HepG2 (cell line): ENCODE results near the gene RHBDF2. TPM values are rescaled to one million over a fixed set of nuclear protein-coding genes. Genes with fewer than 3 reads are reported as not detected.

ENCODE experiments used
- ARNT ChIP-seq: fragments of 450-650 bp; IDR thresholded peaks from 2 replicates; pipeline ENCODE4 v1.6.1; 2017
- CREB1 ChIP-seq, 2 experiments: fragments of 450-650 bp in 1 of 2; IDR thresholded peaks; 2 replicates each; pipeline ENCODE4 v1.6.1; 2016 to 2017; ENCODE audit warnings: control low read depth in 1 of 2, mild to moderate bottlenecking in 1 of 2, missing compliant biosample characterization in 1 of 2, missing genetic modification characterization in 1 of 2
- GABPA ChIP-seq, 2 experiments: IDR thresholded peaks; 2 replicates each; pipeline ENCODE4 v1.6.1; 2011 to 2016; ENCODE audit warnings: low read depth in 2 of 2, low read length in 1 of 2, missing biosample characterization in 1 of 2, missing genetic modification characterization in 1 of 2
- GATA4 ChIP-seq: sonication (generic); IDR thresholded peaks from 2 replicates; pipeline ENCODE4 v1.6.1; 2016; ENCODE audit warnings: antibody characterized with exemption, low read depth, borderline replicate concordance
- GFI1 ChIP-seq: sonication (generic); formaldehyde crosslinking; IDR thresholded peaks from 2 replicates; pipeline ENCODE4 v1.5.0; 2020; ENCODE audit warnings: missing genetic modification reagents, mild to moderate bottlenecking, borderline replicate concordance
- JUND ChIP-seq: sonication (generic); formaldehyde crosslinking; IDR thresholded peaks from 2 replicates; pipeline ENCODE4 v1.8.0; 2022; ENCODE audit warnings: mild to moderate bottlenecking, missing genetic modification reagents
- KDM2A ChIP-seq: sonication (generic); formaldehyde crosslinking; IDR thresholded peaks from 2 replicates; pipeline ENCODE4 v1.4.0; 2020; ENCODE audit warnings: low read depth, missing genetic modification reagents, borderline replicate concordance
- MAFG ChIP-seq: sonication (generic); formaldehyde crosslinking; IDR thresholded peaks from 2 replicates; pipeline ENCODE4 v1.5.1; 2020; ENCODE audit warnings: mild to moderate bottlenecking, missing genetic modification reagents
- MZF1 ChIP-seq: sonication (generic); formaldehyde crosslinking; IDR thresholded peaks from 2 replicates; pipeline ENCODE4 v1.8.1; 2023; ENCODE audit warnings: mild to moderate bottlenecking, missing genetic modification reagents, borderline replicate concordance
- NONO ChIP-seq, 2 experiments: fragments of 450-650 bp in 1 of 2; sonication (generic) in 1 of 2; formaldehyde crosslinking in 1 of 2; IDR thresholded peaks in 1 of 2; conservative IDR thresholded peaks in 1 of 2; 2 replicates each; pipeline versions ENCODE4 v1.6.1 to v1.8.0; 2017 to 2022; ENCODE audit warnings: mild to moderate bottlenecking in 1 of 2, missing genetic modification reagents in 1 of 2, moderate library complexity in 1 of 2
- NR2F2 ChIP-seq: IDR thresholded peaks from 2 replicates; pipeline ENCODE4 v1.6.1; 2012; ENCODE audit warnings: low read depth, inconsistent platforms, borderline replicate concordance
- ZKSCAN5 ChIP-seq: sonication (generic); formaldehyde crosslinking; IDR thresholded peaks from 2 replicates; pipeline ENCODE4 v1.5.1; 2020; ENCODE audit warnings: mild to moderate bottlenecking, missing genetic modification reagents
- ZNF292 ChIP-seq: sonication (generic); formaldehyde crosslinking; IDR thresholded peaks from 2 replicates; pipeline ENCODE4 v1.8.1; 2022; ENCODE audit warnings: mild to moderate bottlenecking, low read depth, missing genetic modification reagents, borderline replicate concordance
- ZNF350 ChIP-seq: sonication (generic); formaldehyde crosslinking; IDR thresholded peaks from 2 replicates; pipeline ENCODE4 v1.4.0; 2020; ENCODE audit warnings: mild to moderate bottlenecking, low read depth, missing genetic modification reagents, borderline replicate concordance
- ZNF75D ChIP-seq: sonication (generic); formaldehyde crosslinking; IDR thresholded peaks from 2 replicates; pipeline ENCODE4 v1.8.1; 2023; ENCODE audit warnings: missing genetic modification reagents, mild to moderate bottlenecking, borderline replicate concordance
- ZNF782 ChIP-seq: sonication (generic); formaldehyde crosslinking; IDR thresholded peaks from 2 replicates; pipeline ENCODE4 v1.4.0; 2020; ENCODE audit warnings: missing genetic modification reagents, mild to moderate bottlenecking, borderline replicate concordance
- ZSCAN29 ChIP-seq: sonication (generic); formaldehyde crosslinking; conservative IDR thresholded peaks from 2 replicates; pipeline ENCODE4 v1.4.0; 2020; ENCODE audit warnings: mild to moderate bottlenecking, missing genetic modification reagents
- polyA plus RNA-seq, 8 experiments: library from polyadenylated mRNA; depleted of rRNA in 3 of 8; stranded (reverse) in 7 of 8; unstranded in 1 of 8; fragments of >200 nt; fragmentation: Illumina TruSeq in 4 of 8; extraction: Trizol in 4 of 8; gene quantifications; 2 replicates each; pipeline versions ENCODE4 v1.2.1 to v1.2.3, GENCODE V29; 2011 to 2016; ENCODE audit warnings: low read depth in 4 of 8, missing spikeins in 1 of 8, mixed read lengths in 1 of 8; ENCODE audit not compliant: insufficient read depth in 1 of 8
- total RNA-seq, 5 experiments: library from RNA; depleted of rRNA; stranded (reverse); fragments of >200 nt; fragmentation: Illumina TruSeq; extraction: Trizol; gene quantifications; 2 replicates each; pipeline ENCODE4 v1.2.3, GENCODE V29; 2016; ENCODE audit warnings: low read depth in 1 of 5
- TF ChIP-seq, protein P1 (sequence below): sonication (generic); formaldehyde crosslinking; IDR thresholded peaks from 2 replicates; pipeline ENCODE4 v1.8.0; 2023; ENCODE audit warnings: mild to moderate bottlenecking, missing genetic modification reagents
- TF ChIP-seq, protein P2 (sequence below): sonication (generic); formaldehyde crosslinking; IDR thresholded peaks from 2 replicates; pipeline ENCODE4 v1.4.0; 2020; ENCODE audit warnings: mild to moderate bottlenecking, missing genetic modification reagents
- TF ChIP-seq, protein P3 (sequence below): sonication (generic); formaldehyde crosslinking; IDR thresholded peaks from 2 replicates; pipeline ENCODE4 v1.8.1; 2023; ENCODE audit warnings: missing genetic modification reagents, inconsistent platforms, borderline replicate concordance
- TF ChIP-seq, protein P4 (sequence below): sonication (generic); formaldehyde crosslinking; IDR thresholded peaks from 2 replicates; pipeline ENCODE4 v1.5.1; 2020; ENCODE audit warnings: mild to moderate bottlenecking, missing genetic modification reagents, moderate library complexity

RHBDF2 gene
- total and polyA plus RNA-seq, 2 of the 13 experiments (the other 11 are each of a cell fraction or from before 2014, with no cell fraction given), result 7.8 to 24.2 TPM

DNA sequence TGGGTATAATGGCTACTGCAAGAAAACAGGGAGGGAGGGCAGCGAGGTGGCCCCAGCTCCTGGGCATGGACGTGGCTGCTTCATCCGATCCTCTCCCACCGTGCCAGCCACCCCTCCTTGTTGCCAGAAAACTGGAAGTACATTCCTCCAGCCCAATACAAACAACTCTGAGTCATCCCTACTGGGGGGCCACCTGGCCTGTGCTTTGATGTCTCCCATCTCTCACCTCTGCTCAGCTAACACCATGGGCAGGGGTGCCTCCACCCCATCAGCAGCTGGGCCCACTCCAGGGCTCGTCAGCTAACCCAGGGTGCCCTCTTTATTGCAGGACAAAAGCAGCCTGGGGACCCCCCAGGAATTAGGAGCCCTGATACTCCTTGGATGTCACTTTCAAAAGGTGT lies 2.0 kb downstream of the RHBDF2 start (continued):
- TF ChIP-seq KDM2A (CRISPR knock-in tag) (peak; percentile 84), GFI1 (no peak), GABPA (IDR thresholded peaks at IDR 0.05; ENCODE audit: low read depth, low read length) (no peak), GABPA (CRISPR knock-in tag; IDR thresholded peaks at IDR 0.05; ENCODE audit: low read depth) (no peak), NONO (IDR thresholded peaks at IDR 0.05) (no peak), NONO (CRISPR knock-in tag; conservative IDR thresholded peaks at IDR 0.05) (no peak), MAFG (CRISPR knock-in tag) (no peak), ZNF782 (no peak), ZKSCAN5 (CRISPR knock-in tag) (peak; percentile 37; the same call in 1 of the 2 replicates), ZNF75D (CRISPR knock-in tag) (no peak), NR2F2 (peak; percentile 66), ARNT (no peak), MZF1 (no peak), ZNF292 (0 out of 2 replicates have a peak, but pooled peaks have one; percentile 51), ZNF350 (CRISPR knock-in tag) (no peak), CREB1 (IDR thresholded peaks at IDR 0.05) (no peak; the same call in 1 of the 2 replicates), CREB1 (CRISPR knock-in tag; IDR thresholded peaks at IDR 0.05) (no peak), GATA4 (peak; percentile 72; the same call in 1 of the 2 replicates), ZSCAN29 (CRISPR knock-in tag) (no peak), JUND (CRISPR knock-in tag) (peak; percentile 99)
- TF ChIP-seq, protein P1, sequence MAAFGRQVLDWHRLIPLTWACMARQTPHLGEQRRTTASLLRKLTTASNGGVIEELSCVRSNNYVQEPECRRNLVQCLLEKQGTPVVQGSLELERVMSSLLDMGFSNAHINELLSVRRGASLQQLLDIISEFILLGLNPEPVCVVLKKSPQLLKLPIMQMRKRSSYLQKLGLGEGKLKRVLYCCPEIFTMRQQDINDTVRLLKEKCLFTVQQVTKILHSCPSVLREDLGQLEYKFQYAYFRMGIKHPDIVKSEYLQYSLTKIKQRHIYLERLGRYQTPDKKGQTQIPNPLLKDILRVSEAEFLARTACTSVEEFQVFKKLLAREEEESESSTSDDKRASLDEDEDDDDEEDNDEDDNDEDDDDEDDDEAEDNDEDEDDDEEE, result no peak
- TF ChIP-seq, protein P2, sequence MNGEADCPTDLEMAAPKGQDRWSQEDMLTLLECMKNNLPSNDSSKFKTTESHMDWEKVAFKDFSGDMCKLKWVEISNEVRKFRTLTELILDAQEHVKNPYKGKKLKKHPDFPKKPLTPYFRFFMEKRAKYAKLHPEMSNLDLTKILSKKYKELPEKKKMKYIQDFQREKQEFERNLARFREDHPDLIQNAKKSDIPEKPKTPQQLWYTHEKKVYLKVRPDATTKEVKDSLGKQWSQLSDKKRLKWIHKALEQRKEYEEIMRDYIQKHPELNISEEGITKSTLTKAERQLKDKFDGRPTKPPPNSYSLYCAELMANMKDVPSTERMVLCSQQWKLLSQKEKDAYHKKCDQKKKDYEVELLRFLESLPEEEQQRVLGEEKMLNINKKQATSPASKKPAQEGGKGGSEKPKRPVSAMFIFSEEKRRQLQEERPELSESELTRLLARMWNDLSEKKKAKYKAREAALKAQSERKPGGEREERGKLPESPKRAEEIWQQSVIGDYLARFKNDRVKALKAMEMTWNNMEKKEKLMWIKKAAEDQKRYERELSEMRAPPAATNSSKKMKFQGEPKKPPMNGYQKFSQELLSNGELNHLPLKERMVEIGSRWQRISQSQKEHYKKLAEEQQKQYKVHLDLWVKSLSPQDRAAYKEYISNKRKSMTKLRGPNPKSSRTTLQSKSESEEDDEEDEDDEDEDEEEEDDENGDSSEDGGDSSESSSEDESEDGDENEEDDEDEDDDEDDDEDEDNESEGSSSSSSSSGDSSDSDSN (CRISPR knock-in tag), result peak; percentile 62
- TF ChIP-seq, protein P3, sequence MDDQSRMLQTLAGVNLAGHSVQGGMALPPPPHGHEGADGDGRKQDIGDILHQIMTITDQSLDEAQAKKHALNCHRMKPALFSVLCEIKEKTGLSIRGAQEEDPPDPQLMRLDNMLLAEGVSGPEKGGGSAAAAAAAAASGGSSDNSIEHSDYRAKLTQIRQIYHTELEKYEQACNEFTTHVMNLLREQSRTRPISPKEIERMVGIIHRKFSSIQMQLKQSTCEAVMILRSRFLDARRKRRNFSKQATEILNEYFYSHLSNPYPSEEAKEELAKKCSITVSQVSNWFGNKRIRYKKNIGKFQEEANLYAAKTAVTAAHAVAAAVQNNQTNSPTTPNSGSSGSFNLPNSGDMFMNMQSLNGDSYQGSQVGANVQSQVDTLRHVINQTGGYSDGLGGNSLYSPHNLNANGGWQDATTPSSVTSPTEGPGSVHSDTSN, result no peak
- TF ChIP-seq, protein P4, sequence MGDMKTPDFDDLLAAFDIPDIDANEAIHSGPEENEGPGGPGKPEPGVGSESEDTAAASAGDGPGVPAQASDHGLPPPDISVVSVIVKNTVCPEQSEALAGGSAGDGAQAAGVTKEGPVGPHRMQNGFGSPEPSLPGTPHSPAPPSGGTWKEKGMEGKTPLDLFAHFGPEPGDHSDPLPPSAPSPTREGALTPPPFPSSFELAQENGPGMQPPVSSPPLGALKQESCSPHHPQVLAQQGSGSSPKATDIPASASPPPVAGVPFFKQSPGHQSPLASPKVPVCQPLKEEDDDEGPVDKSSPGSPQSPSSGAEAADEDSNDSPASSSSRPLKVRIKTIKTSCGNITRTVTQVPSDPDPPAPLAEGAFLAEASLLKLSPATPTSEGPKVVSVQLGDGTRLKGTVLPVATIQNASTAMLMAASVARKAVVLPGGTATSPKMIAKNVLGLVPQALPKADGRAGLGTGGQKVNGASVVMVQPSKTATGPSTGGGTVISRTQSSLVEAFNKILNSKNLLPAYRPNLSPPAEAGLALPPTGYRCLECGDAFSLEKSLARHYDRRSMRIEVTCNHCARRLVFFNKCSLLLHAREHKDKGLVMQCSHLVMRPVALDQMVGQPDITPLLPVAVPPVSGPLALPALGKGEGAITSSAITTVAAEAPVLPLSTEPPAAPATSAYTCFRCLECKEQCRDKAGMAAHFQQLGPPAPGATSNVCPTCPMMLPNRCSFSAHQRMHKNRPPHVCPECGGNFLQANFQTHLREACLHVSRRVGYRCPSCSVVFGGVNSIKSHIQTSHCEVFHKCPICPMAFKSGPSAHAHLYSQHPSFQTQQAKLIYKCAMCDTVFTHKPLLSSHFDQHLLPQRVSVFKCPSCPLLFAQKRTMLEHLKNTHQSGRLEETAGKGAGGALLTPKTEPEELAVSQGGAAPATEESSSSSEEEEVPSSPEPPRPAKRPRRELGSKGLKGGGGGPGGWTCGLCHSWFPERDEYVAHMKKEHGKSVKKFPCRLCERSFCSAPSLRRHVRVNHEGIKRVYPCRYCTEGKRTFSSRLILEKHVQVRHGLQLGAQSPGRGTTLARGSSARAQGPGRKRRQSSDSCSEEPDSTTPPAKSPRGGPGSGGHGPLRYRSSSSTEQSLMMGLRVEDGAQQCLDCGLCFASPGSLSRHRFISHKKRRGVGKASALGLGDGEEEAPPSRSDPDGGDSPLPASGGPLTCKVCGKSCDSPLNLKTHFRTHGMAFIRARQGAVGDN (CRISPR knock-in tag), result peak; percentile 86
